ENCODE data around the gene BCO1. TPM values are rescaled to one million over a fixed set of nuclear protein-coding genes. Genes with fewer than 3 reads are reported as not detected.

The BCO1 gene
- total and polyA plus RNA-seq, 3 donors from 2014 or later, result 0.62 to 1.2 (median 0.87) TPM

DNA sequence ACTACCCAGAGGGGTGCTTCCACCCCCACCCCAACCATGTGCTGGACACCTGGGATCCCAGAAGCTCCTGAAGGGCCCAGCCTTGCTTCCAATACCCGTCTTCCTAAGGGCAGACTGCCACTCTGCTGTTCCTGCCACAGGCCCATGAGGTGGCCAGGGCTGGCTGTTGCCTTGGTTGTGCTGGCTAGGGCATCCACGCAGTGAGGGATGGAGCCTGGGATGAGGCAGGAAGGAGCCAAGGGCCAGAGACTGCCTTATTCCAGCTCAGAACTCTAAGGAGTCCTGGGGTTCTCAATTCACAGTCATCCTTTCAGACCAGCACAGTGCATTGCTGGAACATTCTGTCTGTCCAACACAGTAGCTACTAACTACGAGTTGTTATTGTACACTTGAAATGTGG is 37.8 kb downstream of the BCO1 start:
- intact Hi-C loops (cut with DNase I; ENCODE audit: low total_unique reads), result no loop called here
- Histone ChIP-seq H3K9me3 (no peaks in the 10 kb centered on the region), H3K4me1 (no peaks in the 10 kb centered on the region), H3K27me3 (no peaks in the 10 kb centered on the region), H3K27ac (no peak overlapping the region), H3K4me3 (no peak overlapping the region), H3K36me3 (ENCODE audit: low read depth, missing control alignments) (no peaks in the 10 kb centered on the region)
- no peak for TF ChIP-seq POLR2A (IDR thresholded peaks at IDR 0.05)
- TF ChIP-seq, protein P1, sequence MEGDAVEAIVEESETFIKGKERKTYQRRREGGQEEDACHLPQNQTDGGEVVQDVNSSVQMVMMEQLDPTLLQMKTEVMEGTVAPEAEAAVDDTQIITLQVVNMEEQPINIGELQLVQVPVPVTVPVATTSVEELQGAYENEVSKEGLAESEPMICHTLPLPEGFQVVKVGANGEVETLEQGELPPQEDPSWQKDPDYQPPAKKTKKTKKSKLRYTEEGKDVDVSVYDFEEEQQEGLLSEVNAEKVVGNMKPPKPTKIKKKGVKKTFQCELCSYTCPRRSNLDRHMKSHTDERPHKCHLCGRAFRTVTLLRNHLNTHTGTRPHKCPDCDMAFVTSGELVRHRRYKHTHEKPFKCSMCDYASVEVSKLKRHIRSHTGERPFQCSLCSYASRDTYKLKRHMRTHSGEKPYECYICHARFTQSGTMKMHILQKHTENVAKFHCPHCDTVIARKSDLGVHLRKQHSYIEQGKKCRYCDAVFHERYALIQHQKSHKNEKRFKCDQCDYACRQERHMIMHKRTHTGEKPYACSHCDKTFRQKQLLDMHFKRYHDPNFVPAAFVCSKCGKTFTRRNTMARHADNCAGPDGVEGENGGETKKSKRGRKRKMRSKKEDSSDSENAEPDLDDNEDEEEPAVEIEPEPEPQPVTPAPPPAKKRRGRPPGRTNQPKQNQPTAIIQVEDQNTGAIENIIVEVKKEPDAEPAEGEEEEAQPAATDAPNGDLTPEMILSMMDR (IDR thresholded peaks at IDR 0.05), result no peak
- DNase-seq, result no peak
- 66 to 78% methylated on average over 2 to 3 of the region's 3 CpGs for WGBS, 2 donors

DNA sequence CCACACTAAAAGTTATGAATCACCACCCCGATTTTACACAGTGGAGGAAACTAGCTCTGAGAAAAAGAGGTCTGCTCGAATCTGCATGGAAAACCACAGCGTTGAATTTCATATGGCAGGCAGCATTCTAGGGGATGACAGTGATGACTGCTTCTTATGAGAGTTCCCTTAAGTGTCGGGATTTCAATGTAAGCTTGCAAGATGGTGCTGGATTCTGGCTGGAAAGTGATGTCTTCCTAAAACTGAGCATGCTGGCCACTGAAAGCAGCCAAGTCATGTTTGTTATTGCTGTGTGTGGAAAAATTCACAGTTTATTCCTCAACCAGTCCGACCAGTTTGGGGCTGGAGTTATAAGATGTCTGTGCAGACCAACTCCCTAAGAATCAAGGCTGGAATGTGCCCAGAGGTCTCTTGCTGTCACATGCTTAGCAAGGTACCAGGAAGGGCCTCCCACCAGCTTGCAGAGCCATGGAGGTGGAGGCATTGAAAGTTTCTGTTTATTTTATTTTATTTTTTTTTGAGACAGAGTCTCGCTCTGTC is 39.1 kb downstream of the BCO1 start:
- 90 to 94% methylated on average over 6 of the region's 6 CpGs for WGBS, 2 donors
- Histone ChIP-seq H3K36me3 (ENCODE audit: low read depth, missing control alignments) (no peaks in the 10 kb centered on the region), H3K4me1 (no peaks in the 10 kb centered on the region), H3K4me3 (no peak overlapping the region), H3K27me3 (no peaks in the 10 kb centered on the region), H3K9me3 (no peaks in the 10 kb centered on the region), H3K27ac (no peak overlapping the region)
- DNase-seq, result no peak
- intact Hi-C loops (cut with DNase I; ENCODE audit: low total_unique reads), result no loop called here
- no peak for TF ChIP-seq POLR2A (IDR thresholded peaks at IDR 0.05)
- TF ChIP-seq, protein P1 (IDR thresholded peaks at IDR 0.05), result no peak

- H3K27ac ChIP-seq, result no peak overlapping the region
Observed at GRCh38 chr16:81278526-81278925, 40.0 kb downstream of the BCO1 start.

DNA sequence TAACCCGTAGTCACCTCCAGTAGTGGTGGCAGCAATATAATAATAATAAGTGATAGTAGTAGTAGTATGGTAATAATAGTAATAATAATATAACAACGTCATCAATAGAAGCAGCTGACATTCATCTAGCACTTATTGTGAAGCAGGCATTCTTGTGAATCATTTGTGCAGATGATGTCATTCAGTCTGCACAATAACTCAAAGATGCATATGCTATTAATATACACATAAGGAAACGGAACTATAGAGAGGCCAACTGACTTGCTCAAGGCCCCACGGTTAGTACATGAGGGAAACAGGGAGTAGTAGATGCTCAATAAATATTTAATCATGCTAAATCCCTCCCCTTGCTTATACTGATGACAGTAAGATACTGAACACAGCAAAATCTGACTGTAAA is 40.9 kb downstream of the BCO1 start:
- 65 to 81% methylated on average over 4 of the region's 4 CpGs for WGBS, 2 donors
- intact Hi-C loops (cut with DNase I; ENCODE audit: low total_unique reads), result no loop called here
- Histone ChIP-seq H3K9me3 (no peaks in the 10 kb centered on the region), H3K36me3 (ENCODE audit: low read depth, missing control alignments) (no peaks in the 10 kb centered on the region), H3K4me1 (no peaks in the 10 kb centered on the region), H3K4me3 (no peak overlapping the region), H3K27ac (no peak overlapping the region), H3K27me3 (no peaks in the 10 kb centered on the region)
- no peak for DNase-seq
- TF ChIP-seq, protein P1 (IDR thresholded peaks at IDR 0.05), result no peak
- no peak for TF ChIP-seq POLR2A (IDR thresholded peaks at IDR 0.05)

More at GRCh38 chr16:81278526-81278925, 40.0 kb downstream of the BCO1 start:
- H3K9me3 ChIP-seq, result no peaks in the 10 kb centered on the region
- H3K4me3 ChIP-seq, result no peak overlapping the region
- WGBS, 2 donors, result 97 to 98% methylated on average over 4 of the region's 4 CpGs
- intact Hi-C loops (cut with DNase I; ENCODE audit: low total_unique reads), result no loop called here
- no peak for DNase-seq
- TF ChIP-seq, protein P1 (IDR thresholded peaks at IDR 0.05), result no peak
- no peak for TF ChIP-seq POLR2A (IDR thresholded peaks at IDR 0.05)
- H3K36me3 ChIP-seq (ENCODE audit: low read depth, missing control alignments), result no peaks in the 10 kb centered on the region
- no peaks in the 10 kb centered on the region for H3K27me3 ChIP-seq
- no peaks in the 10 kb centered on the region for H3K4me1 ChIP-seq

DNA sequence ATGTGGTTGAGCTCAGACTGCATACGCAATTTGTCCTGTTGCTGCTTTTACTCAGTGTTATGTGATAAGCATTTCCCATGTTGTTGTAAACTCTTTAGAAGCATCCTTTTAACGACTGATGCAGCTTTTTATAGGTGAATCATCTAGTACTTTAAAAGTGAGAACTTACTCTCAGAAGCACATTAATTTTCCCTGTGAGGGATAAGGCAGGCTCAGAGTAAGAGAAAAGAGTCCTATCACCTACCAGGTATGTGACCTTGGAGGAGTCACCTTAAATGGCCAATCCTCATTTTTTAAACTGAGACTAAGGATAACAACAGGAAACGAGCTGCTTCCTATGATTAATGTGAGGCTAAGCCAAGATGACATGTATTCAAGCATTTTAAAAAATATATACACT is 41.9 kb downstream of the BCO1 start:
- H3K9me3 ChIP-seq, result no peaks in the 10 kb centered on the region
- WGBS, 2 donors, result 57 to 74% methylated on average over 3 of the region's 3 CpGs
- DNase-seq, result no peak
- H3K27ac ChIP-seq, result no peak overlapping the region
- no peak overlapping the region for H3K4me3 ChIP-seq
- H3K4me1 ChIP-seq, result no peaks in the 10 kb centered on the region
- TF ChIP-seq, protein P1 (IDR thresholded peaks at IDR 0.05), result no peak
- TF ChIP-seq POLR2A (IDR thresholded peaks at IDR 0.05), result no peak
- intact Hi-C loops (cut with DNase I; ENCODE audit: low total_unique reads), result no loop called here
- H3K36me3 ChIP-seq (ENCODE audit: low read depth, missing control alignments), result no peaks in the 10 kb centered on the region
- H3K27me3 ChIP-seq, result no peaks in the 10 kb centered on the region

All from testis (tissue), 3 donors.